Suprapubic skin (tissue), 3 donors: ENCODE results near the gene PDE4B.

Experiments
- CTCF ChIP-seq, 2 donors: fragments of 200-600 bp in 1 of 2; fragments of 450-650 bp in 1 of 2; sonication (generic) in 1 of 2; IDR thresholded peaks; one replicate each; pipeline ENCODE4 v1.5.1; 2016 to 2019; ENCODE audit warnings: antibody characterized with exemption in 2 of 2, mild to moderate bottlenecking in 1 of 2, moderate library complexity in 1 of 2
- EP300 ChIP-seq: sonication (generic); formaldehyde crosslinking; IDR thresholded peaks from one replicate; pipeline ENCODE4 v1.6.1; 2017; ENCODE audit warnings: antibody characterized with exemption

GRCh38 chr1:66282891-66283621 lies 490.4 kb downstream of the PDE4B start:
- TF ChIP-seq CTCF (IDR thresholded peaks at IDR 0.05) (no peak), EP300 (no peak)
